GM23338 (cell line): ENCODE data around the gene GTSE1.

Experiments
- CREB1 ChIP-seq: fragments of 250-450 bp; sonication (Bioruptor Pico); IDR thresholded peaks from 2 replicates; pipeline ENCODE4 v1.5.0; 2020; ENCODE audit warnings: low read depth, mild to moderate bottlenecking, moderate library complexity
- CTCF ChIP-seq, 2 experiments: fragments of 200-600 bp in 1 of 2; sonication (generic) in 1 of 2; conservative IDR thresholded peaks; 2 replicates each; pipeline versions ENCODE4 v1.5.1 to v1.6.1; 2016 to 2017; ENCODE audit warnings: antibody characterized with exemption in 2 of 2, low read depth in 2 of 2, mild to moderate bottlenecking in 2 of 2, moderate library complexity in 1 of 2
- ETS1 ChIP-seq: IDR thresholded peaks from 2 replicates; pipeline ENCODE4 v1.6.1; 2016; ENCODE audit warnings: antibody characterized with exemption
- EZH2phosphoT487 ChIP-seq: fragments of 200-600 bp; sonication (generic); IDR thresholded peaks from one replicate; pipeline ENCODE4 v1.8.1; 2018; ENCODE audit warnings: antibody characterized with exemption; ENCODE audit not compliant: unreplicated experiment
- REST ChIP-seq: IDR thresholded peaks from one replicate; pipeline ENCODE4 v1.6.1; 2018; ENCODE audit warnings: antibody characterized with exemption; ENCODE audit not compliant: unreplicated experiment

GRCh38 chr22:46320716-46321386, 24.2 kb downstream of the GTSE1 start:
- TF ChIP-seq CTCF (conservative IDR thresholded peaks at IDR 0.05; ENCODE audit: low read depth in 2 of 2) = no peak
- no peak for TF ChIP-seq REST
- no peak for TF ChIP-seq EZH2phosphoT487
- no peak for TF ChIP-seq CREB1 (CRISPR knock-in tag)
- TF ChIP-seq ETS1 = no peak
